ENCODE results near the gene TBCEL.

The TBCEL gene

GRCh38 chr11:121035780-121036179, 11.9 kb downstream of the TBCEL start:
- H4K20me1 ChIP-seq (ENCODE audit: insufficient read depth, low read length), result no peaks in the 10 kb centered on the region
- H3K27ac ChIP-seq (ENCODE audit: low read length), result no peak overlapping the region
- TF ChIP-seq EZH2 (IDR thresholded peaks at IDR 0.05; ENCODE audit: borderline replicate concordance, low read depth, low read length, severe bottlenecking), result no peak
- DNase-seq (no peak), ATAC-seq (ENCODE audit: insufficient read depth, low read depth) (no peak)
- no peak overlapping the region for H2AFZ ChIP-seq (ENCODE audit: low read depth, low read length)
- H3K36me3 ChIP-seq (ENCODE audit: insufficient read depth, low read length), result no peaks in the 10 kb centered on the region
- H3K27me3 ChIP-seq (ENCODE audit: insufficient read depth, low read length, poor library complexity), result no peaks in the 10 kb centered on the region
- no peaks in the 10 kb centered on the region for H3K4me1 ChIP-seq (ENCODE audit: insufficient read depth, low read length)
- H3K4me3 ChIP-seq (ENCODE audit: low read depth in 1 of 2, low read length in 2 of 2), result no peak overlapping the region
- H3K9me3 ChIP-seq (ENCODE audit: insufficient read depth, low read length, severe bottlenecking), result no peaks in the 10 kb centered on the region
- no peaks in the 10 kb centered on the region for H3K79me2 ChIP-seq (ENCODE audit: insufficient read depth, low read length)
- H3K4me2 ChIP-seq (ENCODE audit: insufficient read depth, low read length), result no peak overlapping the region
- H3K9ac ChIP-seq (ENCODE audit: low read depth, low read length), result no peak overlapping the region

DNA sequence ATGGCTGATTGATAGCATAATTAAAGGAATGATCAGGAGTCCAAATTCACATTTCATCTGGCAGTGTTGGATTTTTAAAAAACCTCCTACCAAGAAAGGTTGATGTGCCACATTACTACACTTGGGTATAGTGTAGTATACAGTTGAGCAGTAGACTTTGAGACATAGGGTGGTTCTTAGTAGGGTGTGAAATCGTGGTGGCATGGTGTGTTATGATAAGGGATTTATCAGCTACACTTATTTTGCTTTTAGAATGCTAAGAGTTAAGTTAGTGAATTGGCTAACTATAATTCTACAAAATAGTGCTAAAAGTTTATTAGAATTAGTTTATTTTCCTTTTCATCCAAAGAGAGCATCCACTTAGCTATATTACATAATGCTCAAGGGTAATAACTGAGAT, 13.1 kb downstream of the TBCEL start:
- no peaks in the 10 kb centered on the region for H3K27me3 ChIP-seq (ENCODE audit: insufficient read depth, low read length, poor library complexity)
- DNase-seq (no peak), ATAC-seq (ENCODE audit: insufficient read depth, low read depth) (no peak)
- H3K36me3 ChIP-seq (ENCODE audit: insufficient read depth, low read length), result no peaks in the 10 kb centered on the region
- no peaks in the 10 kb centered on the region for H3K9me3 ChIP-seq (ENCODE audit: insufficient read depth, low read length, severe bottlenecking)
- H3K4me1 ChIP-seq (ENCODE audit: insufficient read depth, low read length), result no peaks in the 10 kb centered on the region
- H3K9ac ChIP-seq (ENCODE audit: low read depth, low read length), result no peak overlapping the region
- H4K20me1 ChIP-seq (ENCODE audit: insufficient read depth, low read length), result no peaks in the 10 kb centered on the region
- TF ChIP-seq EZH2 (IDR thresholded peaks at IDR 0.05; ENCODE audit: borderline replicate concordance, low read depth, low read length, severe bottlenecking), result no peak
- no peak for TF ChIP-seq CTCF (IDR thresholded peaks at IDR 0.05; ENCODE audit: borderline replicate concordance, extremely low read depth, low read length, poor library complexity, severe bottlenecking)
- H3K79me2 ChIP-seq (ENCODE audit: insufficient read depth, low read length), result no peaks in the 10 kb centered on the region
- H3K27ac ChIP-seq (ENCODE audit: low read length), result no peak overlapping the region
- H3K4me2 ChIP-seq (ENCODE audit: insufficient read depth, low read length), result no peak overlapping the region
- H2AFZ ChIP-seq (ENCODE audit: low read depth, low read length), result no peak overlapping the region
- H3K4me3 ChIP-seq (ENCODE audit: low read depth in 1 of 2, low read length in 2 of 2), result no peak overlapping the region

DNA sequence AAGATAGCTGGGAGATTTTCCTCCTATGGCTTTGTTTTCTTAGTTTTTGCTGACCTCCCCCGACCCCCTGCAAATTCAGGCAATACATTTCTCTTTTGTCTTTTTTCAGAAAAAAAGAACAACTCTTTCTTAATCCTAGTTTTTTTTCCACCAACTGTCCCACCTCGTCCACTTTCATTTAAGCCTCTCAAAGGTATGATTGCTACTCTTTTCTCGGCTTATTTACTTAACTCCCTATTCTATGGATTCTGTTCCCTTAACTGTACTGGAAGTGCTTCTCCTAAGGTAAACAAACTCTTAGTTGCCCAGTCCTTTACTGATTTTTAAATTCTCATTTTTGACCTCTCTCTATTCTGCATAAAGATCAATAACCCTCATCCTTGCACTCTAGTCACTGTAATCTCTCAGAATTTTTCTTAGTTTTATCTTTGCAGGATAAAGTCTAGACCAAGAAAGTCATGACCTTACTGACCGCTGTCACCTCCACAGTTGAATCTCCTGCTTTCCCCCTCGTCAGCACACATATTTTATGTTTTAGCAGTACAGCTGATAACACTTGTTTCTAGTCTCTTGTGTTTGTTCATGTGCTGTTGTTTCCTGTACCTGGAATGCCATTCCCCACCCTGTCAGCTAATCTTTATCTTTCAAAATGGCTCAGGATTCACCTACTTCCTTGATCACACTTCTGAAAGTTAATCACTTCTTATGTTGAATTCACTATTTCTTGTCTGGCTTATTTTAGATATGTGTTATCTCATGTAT, 14.9 kb downstream of the TBCEL start:
- ATAC-seq (ENCODE audit: insufficient read depth, low read depth) (no peak), DNase-seq (no peak)
- Histone ChIP-seq H4K20me1 (ENCODE audit: insufficient read depth, low read length) (no peaks in the 10 kb centered on the region), H3K36me3 (ENCODE audit: insufficient read depth, low read length) (no peaks in the 10 kb centered on the region), H3K4me2 (ENCODE audit: insufficient read depth, low read length) (no peak overlapping the region), H3K4me3 (ENCODE audit: low read depth in 1 of 2, low read length in 2 of 2) (no peak overlapping the region), H3K27me3 (ENCODE audit: insufficient read depth, low read length, poor library complexity) (no peaks in the 10 kb centered on the region), H2AFZ (ENCODE audit: low read depth, low read length) (no peak overlapping the region), H3K79me2 (ENCODE audit: insufficient read depth, low read length) (no peaks in the 10 kb centered on the region), H3K4me1 (ENCODE audit: insufficient read depth, low read length) (no peaks in the 10 kb centered on the region), H3K9ac (ENCODE audit: low read depth, low read length) (no peak overlapping the region), H3K27ac (ENCODE audit: low read length) (no peak overlapping the region), H3K9me3 (ENCODE audit: insufficient read depth, low read length, severe bottlenecking) (no peaks in the 10 kb centered on the region)
- TF ChIP-seq CTCF (IDR thresholded peaks at IDR 0.05; ENCODE audit: borderline replicate concordance, extremely low read depth, low read length, poor library complexity, severe bottlenecking) (no peak), EZH2 (IDR thresholded peaks at IDR 0.05; ENCODE audit: borderline replicate concordance, low read depth, low read length, severe bottlenecking) (no peak)

DNA sequence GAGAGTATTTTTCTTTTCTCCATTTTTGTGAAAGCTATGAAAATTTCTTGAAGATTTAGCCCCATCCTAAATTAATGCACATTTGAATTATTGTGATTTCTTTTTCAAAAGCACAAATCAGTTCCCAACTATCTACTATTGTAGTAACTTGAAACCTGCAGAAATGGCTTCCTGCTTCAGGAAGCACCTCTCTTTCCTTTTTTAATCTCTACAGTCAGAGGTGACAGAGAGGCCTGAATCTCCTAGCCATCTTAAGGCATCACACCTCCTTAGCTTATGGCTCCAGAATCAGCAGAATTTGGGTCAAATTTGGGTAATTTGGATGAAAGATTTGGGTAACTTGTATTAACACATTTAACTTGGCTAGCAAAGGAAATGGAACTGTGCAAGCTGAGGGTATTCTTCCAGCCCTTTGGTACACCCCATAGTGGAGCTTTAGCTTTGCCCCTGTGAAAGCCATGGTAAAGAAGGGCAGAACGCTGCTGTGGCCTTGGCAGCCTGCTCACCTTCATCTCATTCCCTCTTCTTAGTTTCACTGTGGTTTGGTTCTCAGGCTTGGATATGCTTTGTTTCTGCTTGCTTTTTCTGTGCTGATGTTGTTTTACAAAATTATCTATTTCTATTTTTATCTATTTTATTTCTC, 16.2 kb downstream of the TBCEL start:
- H3K9ac ChIP-seq (ENCODE audit: low read depth, low read length), result no peak overlapping the region
- H3K36me3 ChIP-seq (ENCODE audit: insufficient read depth, low read length), result no peaks in the 10 kb centered on the region
- TF ChIP-seq EZH2 (IDR thresholded peaks at IDR 0.05; ENCODE audit: borderline replicate concordance, low read depth, low read length, severe bottlenecking), result no peak
- no peaks in the 10 kb centered on the region for H3K27me3 ChIP-seq (ENCODE audit: insufficient read depth, low read length, poor library complexity)
- H3K9me3 ChIP-seq (ENCODE audit: insufficient read depth, low read length, severe bottlenecking), result no peaks in the 10 kb centered on the region
- H4K20me1 ChIP-seq (ENCODE audit: insufficient read depth, low read length), result no peaks in the 10 kb centered on the region
- ATAC-seq (ENCODE audit: insufficient read depth, low read depth), result no peak
- H3K27ac ChIP-seq (ENCODE audit: low read length), result no peak overlapping the region
- H3K79me2 ChIP-seq (ENCODE audit: insufficient read depth, low read length), result no peaks in the 10 kb centered on the region
- H3K4me1 ChIP-seq (ENCODE audit: insufficient read depth, low read length), result no peaks in the 10 kb centered on the region
- no peak overlapping the region for H3K4me2 ChIP-seq (ENCODE audit: insufficient read depth, low read length)
- DNase-seq, result no peak
- H3K4me3 ChIP-seq (ENCODE audit: low read depth in 1 of 2, low read length in 2 of 2), result no peak overlapping the region
- H2AFZ ChIP-seq (ENCODE audit: low read depth, low read length), result no peak overlapping the region
